ENCODE data around the gene ETV5. TPM values are rescaled to one million over a fixed set of nuclear protein-coding genes. Genes with fewer than 3 reads are reported as not detected.
"Not testable (repeated sequence)": the region's sequence is repeated elsewhere in the genome, so short reads cannot be mapped to it uniquely, and the experiment has no call there.

ETV5 gene
- polyA plus RNA-seq, 2 of the 4 experiments (the other 2 are of a cell fraction) = 20.5 to 54.7 TPM

DNA sequence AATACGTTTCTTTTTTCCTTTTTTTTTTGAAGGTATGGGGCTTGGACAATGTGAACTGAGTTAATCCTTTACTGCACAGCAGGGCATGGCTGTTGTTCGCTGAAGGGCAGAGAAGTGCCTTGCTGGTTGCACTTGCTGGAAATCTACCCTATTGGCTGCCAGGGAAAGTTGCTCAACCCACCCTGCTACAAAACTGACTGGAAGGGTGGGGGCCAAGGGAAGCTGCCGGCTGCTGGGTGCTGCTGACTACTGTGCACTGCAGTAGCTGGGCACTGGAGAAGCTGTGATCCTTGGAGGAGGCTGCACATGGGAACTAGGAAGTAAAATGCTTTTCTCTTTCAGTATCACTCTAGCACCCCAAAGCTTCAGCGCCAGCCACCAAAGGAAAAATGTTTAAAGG, 70.5 kb downstream of the ETV5 start:
- no peak for FAIRE-seq
- WGBS (ENCODE audit: missing lambda C conversion rate) = 39% methylated on average over 3 of the region's 4 CpGs
- POLR2A ChIA-PET = no interaction called here

GRCh38 chr3:186035277-186035676, 73.6 kb downstream of the ETV5 start:
- H3K9me3 ChIP-seq = no peaks in the 10 kb centered on the region
- no peak for DNase-seq (ENCODE audit: low read depth in 1 of 2, low spot score in 1 of 2)
- no peak overlapping the region for H3K4me2 ChIP-seq
- TF ChIP-seq MYC (IDR thresholded peaks at IDR 0.05; ENCODE audit: borderline replicate concordance, low read length) = no peak
- peak in 1 of 2 experiments; percentile 47; a peak in 1 of 4 replicates for TF ChIP-seq CEBPB (IDR thresholded peaks at IDR 0.05)
- no peak for TF ChIP-seq TFCP2L1 (CRISPR knock-in tag; IDR thresholded peaks at IDR 0.05)
- no peak for TF ChIP-seq RNF2 (IDR thresholded peaks at IDR 0.05; ENCODE audit: borderline replicate concordance, low read depth)
- no peaks in the 10 kb centered on the region for H3K4me1 ChIP-seq
- H3K27ac ChIP-seq = no peak overlapping the region
- WGBS (ENCODE audit: missing lambda C conversion rate) = 53% methylated on average over 4 of the region's 4 CpGs
- ChIA-PET CTCF (no interaction called here), POLR2A (no interaction called here)
- H3K4me3 ChIP-seq = no peak overlapping the region
- no peak for ATAC-seq
- FAIRE-seq = no peak

More for the DNA sequence above, 70.5 kb downstream of the ETV5 start:
- Histone ChIP-seq H3K27ac (no peak overlapping the region), H3K9me3 (no peaks in the 10 kb centered on the region), H3K4me2 (no peak overlapping the region), H3K4me3 (no peak overlapping the region), H3K4me1 (no peaks in the 10 kb centered on the region)
- DNase-seq (ENCODE audit: low read depth in 1 of 2, low spot score in 1 of 2) (no peak), ATAC-seq (no peak)
- CTCF ChIA-PET = interaction anchor here (1.3 kb wide), 1 partner anchor 203 kb away, joined by 4 read pairs; no protein-coding TSS in a partner anchor
- TF ChIP-seq ZC3H11A (IDR thresholded peaks at IDR 0.05) (no peak), RFX5 (IDR thresholded peaks at IDR 0.05) (no peak)

- DNase-seq (ENCODE audit: low read depth in 1 of 2, low spot score in 1 of 2) (no peak), FAIRE-seq (no peak), ATAC-seq (no peak)
- 92% methylated on average over 1 of the region's 1 CpG for WGBS (ENCODE audit: missing lambda C conversion rate)
- POLR2A ChIA-PET = no interaction called here
- Histone ChIP-seq H3K4me3 (no peak overlapping the region), H3K4me2 (no peak overlapping the region), H3K4me1 (no peaks in the 10 kb centered on the region), H3K9me3 (no peaks in the 10 kb centered on the region), H3K27ac (no peak overlapping the region)
- TF ChIP-seq TP53 (CRISPR knock-in tag; IDR thresholded peaks at IDR 0.05) (no peak), PBX3 (IDR thresholded peaks at IDR 0.05) (no peak), POLR2A (IDR thresholded peaks at IDR 0.05; ENCODE audit: low read length) (no peak), MAFK (IDR thresholded peaks at IDR 0.05; ENCODE audit: partially characterized antibody) (no peak), MAZ (IDR thresholded peaks at IDR 0.05; ENCODE audit: borderline replicate concordance, low read depth, low read length) (no peak), SREBF2 (IDR thresholded peaks at IDR 0.05) (no peak), ZC3H11A (IDR thresholded peaks at IDR 0.05) (no peak), HOXA7 (CRISPR knock-in tag; IDR thresholded peaks at IDR 0.05) (no peak), ATOH8 (CRISPR knock-in tag; IDR thresholded peaks at IDR 0.05; ENCODE audit: low read depth) (no peak), FOXS1 (CRISPR knock-in tag; IDR thresholded peaks at IDR 0.05) (no peak), KDM1A (IDR thresholded peaks at IDR 0.05; ENCODE audit: low read depth) (no peak), MYC (IDR thresholded peaks at IDR 0.05; ENCODE audit: borderline replicate concordance, low read length) (no peak), HOXB13 (CRISPR knock-in tag; IDR thresholded peaks at IDR 0.05; ENCODE audit: low read depth) (no peak), JUNB (IDR thresholded peaks at IDR 0.05) (no peak)
- CTCF ChIA-PET = interaction anchor here (0.6 kb wide), 1 partner anchor 140 kb away, joined by 3 read pairs; no protein-coding TSS in a partner anchor
Measured at GRCh38 chr3:186032321-186032720, 76.6 kb downstream of the ETV5 start.

GRCh38 chr3:186025993-186026392, 82.9 kb downstream of the ETV5 start:
- FAIRE-seq; H3K4me3 ChIP-seq; H3K9me3 ChIP-seq; H3K27ac ChIP-seq; POLR2A ChIA-PET; CTCF ChIA-PET; H3K4me2 ChIP-seq; ATAC-seq; H3K4me1 ChIP-seq; DNase-seq (ENCODE audit: low read depth in 1 of 2, low spot score in 1 of 2): not testable (repeated sequence)
- 69% methylated on average over 5 of the region's 5 CpGs for WGBS (ENCODE audit: missing lambda C conversion rate)

Measured in A549 (cell line).